K562 (cell line): ENCODE results near the gene IRF8. TPM values are rescaled to one million over a fixed set of nuclear protein-coding genes. Genes with fewer than 3 reads are reported as not detected.

ENCODE experiments used
- ATAC-seq: fragments of 200-7000 bp; cut with Tn5 transposase; 3 replicates; pipeline ENCODE4 v1.9.1; 2020; ENCODE audit warnings: moderate library complexity
- BruUV-seq: library from RNA; stranded (reverse); fragments of 400-500 nt; replicated peaks from 2 replicates; lab custom pipeline; 2021; lab: Mats Ljungman, UMichigan
- CTCF ChIA-PET: fragments of 300-600 bp; formaldehyde crosslinking; extraction: SDS; loops from one replicate; lab custom pipeline; 2021; ENCODE audit warnings: low intra/inter-chr PET ratio; lab: Yijun Ruan, JAX
- POLR2A ChIA-PET: fragments of 300-600, 350-650 bp; sonication (Branson Sonifier 250); formaldehyde crosslinking; extraction: SDS; loops from one replicate; lab custom pipeline; 2021; ENCODE audit warnings: antibody characterized with exemption, inconsistent platforms; lab: Yijun Ruan, JAX
- DNase-seq, 4 experiments: peaks; one replicate each; pipeline versions ENCODE4 v3.0.0 to v3.0.0-alpha.2; 2011 to 2018; ENCODE audit warnings: low spot score in 3 of 4, mixed read lengths in 3 of 4; ENCODE audit errors: extremely low read depth in 1 of 4
- FAIRE-seq: peaks from 2 replicates; lab custom pipeline; 2011; peaks lifted over from hg19 to GRCh38; lab: Jason Lieb, UNC
- H2AFZ ChIP-seq: 2 replicates; pipeline ENCODE4 v1.6.0; 2011; ENCODE audit warnings: low read depth, low read length, control low read depth, inconsistent platforms
- H3K27ac ChIP-seq: fragments of 200-600 bp; 3 replicates; pipeline ENCODE4 v1.8.0; 2011; ENCODE audit warnings: low read depth, mild to moderate bottlenecking, control low read depth, inconsistent platforms, low read length, moderate library complexity, mixed read lengths; ENCODE audit errors: extremely low read depth
- H3K27me3 ChIP-seq, 2 experiments: fragments of 300-600 bp in 1 of 2; 2 replicates in 1 of 2; 3 replicates in 1 of 2; pipeline versions ENCODE4 v1.6.0 to v1.8.0; 2011; ENCODE audit warnings: inconsistent platforms in 2 of 2, low read length in 2 of 2, mild to moderate bottlenecking in 1 of 2, mixed read lengths in 1 of 2, moderate library complexity in 1 of 2; ENCODE audit not compliant: control insufficient read depth in 2 of 2, insufficient read depth in 2 of 2
- H3K36me3 ChIP-seq: fragments of 300-600 bp; 3 replicates; pipeline ENCODE4 v1.8.0; 2011; ENCODE audit warnings: mild to moderate bottlenecking, low read length, inconsistent platforms; ENCODE audit not compliant: control insufficient read depth, insufficient read depth
- H3K4me1 ChIP-seq, 2 experiments: fragments of 200-600 bp in 1 of 2; replicated peaks in 1 of 2; 2 replicates in 1 of 2; 3 replicates in 1 of 2; pipeline versions ENCODE4 v1.5.1 to v1.8.0; 2011; ENCODE audit warnings: inconsistent platforms in 2 of 2, low read length in 2 of 2, mild to moderate bottlenecking in 1 of 2, mixed read lengths in 1 of 2, moderate library complexity in 1 of 2; ENCODE audit not compliant: control insufficient read depth in 2 of 2, insufficient read depth in 2 of 2
- H3K4me2 ChIP-seq: 2 replicates; pipeline ENCODE4 v1.6.1; 2011; ENCODE audit warnings: low read length, control low read depth, inconsistent platforms, mixed read lengths; ENCODE audit not compliant: insufficient read depth
- H3K4me3 ChIP-seq: fragments of 200-600 bp; sonication (generic), shearing (Covaris generic); 2 replicates; pipeline ENCODE4 v1.5.1; 2016; ENCODE audit warnings: control low read depth, inconsistent platforms
- H3K79me2 ChIP-seq: fragments of 200-600 bp; 3 replicates; pipeline ENCODE4 v1.8.0; 2011; ENCODE audit warnings: low read length, inconsistent platforms; ENCODE audit not compliant: control insufficient read depth, insufficient read depth
- H3K9ac ChIP-seq, 2 experiments: 2 replicates each; pipeline versions ENCODE4 v1.6.0 to v1.6.1; 2011; ENCODE audit warnings: low read depth in 2 of 2, low read length in 2 of 2, control low read depth in 1 of 2, inconsistent platforms in 1 of 2, mild to moderate bottlenecking in 1 of 2, mixed read lengths in 1 of 2; ENCODE audit not compliant: insufficient read depth in 1 of 2
- H3K9me1 ChIP-seq: one replicate; pipeline ENCODE4 v1.6.0; 2011; ENCODE audit warnings: inconsistent platforms, mild to moderate bottlenecking, low read length, moderate library complexity; ENCODE audit not compliant: control insufficient read depth, insufficient read depth
- H3K9me3 ChIP-seq: replicated peaks from 2 replicates; pipeline ENCODE4 v1.5.1; 2011; ENCODE audit warnings: low read depth, low read length, inconsistent platforms; ENCODE audit not compliant: control insufficient read depth, insufficient read depth
- H4K20me1 ChIP-seq: replicated peaks from 2 replicates; pipeline ENCODE4 v1.6.1; 2011; ENCODE audit warnings: low read length, inconsistent platforms, mixed read lengths; ENCODE audit not compliant: control insufficient read depth, insufficient read depth
- CHAMP1 ChIP-seq: fragments of 450-650 bp; IDR thresholded peaks from 2 replicates; pipeline ENCODE4 v1.6.1; 2016; ENCODE audit warnings: mild to moderate bottlenecking
- CTCF ChIP-seq, 3 experiments: IDR thresholded peaks in 2 of 3; conservative IDR thresholded peaks in 1 of 3; 2 replicates each; pipeline ENCODE4 v1.5.1; 2011 to 2012; ENCODE audit warnings: low read length in 3 of 3, mild to moderate bottlenecking in 3 of 3, control low read depth in 2 of 3, improper control_type of control experiment in 1 of 3, inconsistent platforms in 1 of 3, low read depth in 1 of 3, mixed read lengths in 1 of 3, moderate library complexity in 1 of 3; ENCODE audit not compliant: insufficient read depth in 2 of 3
- EHMT2 ChIP-seq: fragments of 450-650 bp; IDR thresholded peaks from 2 replicates; pipeline ENCODE4 v1.6.1; 2018; ENCODE audit warnings: antibody characterized with exemption
- ELK1 ChIP-seq: sonication (generic); formaldehyde crosslinking; IDR thresholded peaks from 2 replicates; pipeline ENCODE4 v1.8.1; 2022; ENCODE audit warnings: missing genetic modification reagents
- HIVEP1 ChIP-seq: fragments of 250-450 bp; sonication (Bioruptor Pico); IDR thresholded peaks from 2 replicates; pipeline ENCODE4 v1.4.0; 2020; ENCODE audit warnings: mild to moderate bottlenecking
- ILK ChIP-seq: fragments of 450-650 bp; IDR thresholded peaks from 2 replicates; pipeline ENCODE4 v1.6.1; 2016; ENCODE audit warnings: missing genetic modification characterization, low read depth, mild to moderate bottlenecking, missing compliant biosample characterization, moderate library complexity, borderline replicate concordance
- KDM4B ChIP-seq, 2 experiments: fragments of 450-650 bp in 1 of 2; sonication (generic) in 1 of 2; IDR thresholded peaks; 2 replicates each; pipeline ENCODE4 v1.6.1; 2016 to 2017; ENCODE audit warnings: borderline replicate concordance in 2 of 2, antibody characterized with exemption in 1 of 2, low read depth in 1 of 2, mild to moderate bottlenecking in 1 of 2
- PML ChIP-seq: IDR thresholded peaks from 2 replicates; pipeline ENCODE4 v1.6.1; 2012; ENCODE audit warnings: low read length, inconsistent platforms
- RAD21 ChIP-seq, 2 experiments: fragments of 250-450 bp in 1 of 2; fragments of 450-650 bp in 1 of 2; sonication (Bioruptor Pico) in 1 of 2; formaldehyde crosslinking in 1 of 2; IDR thresholded peaks in 1 of 2; conservative IDR thresholded peaks in 1 of 2; 2 replicates each; pipeline versions ENCODE4 v1.4.0 to v1.8.0; 2020 to 2022; ENCODE audit warnings: mild to moderate bottlenecking in 2 of 2, moderate library complexity in 1 of 2
- RCOR1 ChIP-seq, 2 experiments: IDR thresholded peaks; 2 replicates each; pipeline ENCODE4 v1.6.1; 2012; ENCODE audit warnings: low read depth in 2 of 2, low read length in 2 of 2, borderline replicate concordance in 1 of 2, improper control_type of control experiment in 1 of 2
- SRSF9 ChIP-seq: fragments of 200-400 bp; formaldehyde crosslinking; IDR thresholded peaks from 2 replicates; pipeline ENCODE4 v1.6.1; 2017; ENCODE audit warnings: low read depth, low read length, borderline replicate concordance
- TBP ChIP-seq: optimal IDR thresholded peaks from 2 replicates; pipeline ENCODE3; 2011; ENCODE audit warnings: low read depth, low read length, improper control_type of control experiment
- THAP7 ChIP-seq: fragments of 250-450 bp; sonication (Bioruptor Pico); IDR thresholded peaks from 2 replicates; pipeline ENCODE4 v1.5.0; 2021
- ZBTB43 ChIP-seq: sonication (generic); formaldehyde crosslinking; IDR thresholded peaks from 2 replicates; pipeline ENCODE4 v1.8.0; 2023; ENCODE audit warnings: mild to moderate bottlenecking, missing genetic modification reagents
- ZEB2 ChIP-seq: fragments of 450-650 bp; IDR thresholded peaks from 2 replicates; pipeline ENCODE4 v1.6.1; 2016
- WGBS: fragments of 100-300 bp; shearing (Covaris generic); methylation state at CpG from one replicate; pipeline ENCODE4 v1.1.6; 2016; ENCODE audit warnings: low coverage, mixed read lengths; ENCODE audit not compliant: insufficient coverage; ENCODE audit errors: missing lambda C conversion rate; 5-methylcytosine and 5-hydroxymethylcytosine counted together
- in situ Hi-C: fragments of 300-500 bp; cut with MboI; formaldehyde crosslinking; loops from 4 replicates; pipeline ENCODE4 v1.15.0; 2018; ENCODE audit warnings: inconsistent platforms, mixed read lengths
- intact Hi-C: fragments of 100-400 bp; cut with micrococcal nuclease; formaldehyde crosslinking; loops from 2 replicates; pipeline ENCODE4 v1.14.2; 2022
- polyA plus RNA-seq, 8 experiments: library from polyadenylated mRNA; depleted of rRNA in 4 of 8; stranded (reverse) in 5 of 8; unstranded in 3 of 8; fragments of >200 nt; fragmentation: Nextera tagmentation in 2 of 8; fragmentation: Illumina TruSeq in 1 of 8; extraction: Ambion mirVana in 2 of 8; extraction: Trizol in 1 of 8; gene quantifications; 2 replicates each; pipeline versions ENCODE4 v1.2.1 to v1.2.3, GENCODE V29; 2011 to 2014; ENCODE audit warnings: inconsistent platforms in 1 of 8, missing spikeins in 1 of 8
- total RNA-seq, 7 experiments: library from RNA; depleted of rRNA in 6 of 7; stranded (reverse); fragments of >200 nt in 6 of 7; fragmentation: Illumina TruSeq in 2 of 7; extraction: Trizol in 2 of 7; gene quantifications; 2 replicates each; pipeline versions ENCODE4 v1.2.1 to v1.2.3, GENCODE V29; 2011 to 2021; ENCODE audit warnings: low replicate concordance in 1 of 7

Gene IRF8
- total and polyA plus RNA-seq, 9 of the 15 experiments (the other 6 are each of a cell fraction or from before 2014, with no cell fraction given): 0.01 to 0.98 TPM; not detected in 7

GRCh38 chr16:85897382-85897781 lies 1.6 kb upstream of the IRF8 start:
- intact Hi-C loops: loop anchor here (5.0 kb wide), 1 partner anchor 75 kb away; no protein-coding TSS in a partner anchor
- no peak for FAIRE-seq
- peaks cover 58 to 82% of the 10 kb centered on the region in 2 experiments for H3K27me3 ChIP-seq
- in situ Hi-C loops: no loop called here
- H3K9me3 ChIP-seq: no peaks in the 10 kb centered on the region
- H4K20me1 ChIP-seq: peaks cover 5% of the 10 kb centered on the region
- H3K4me3 ChIP-seq: no peak overlapping the region
- no peak for ATAC-seq
- no peak overlapping the region for H3K4me2 ChIP-seq
- no peak for DNase-seq
- H2AFZ ChIP-seq: no peak overlapping the region
- 0% methylated on average over 2 of the region's 2 CpGs for WGBS
- no TSS peak for BruUV-seq
- POLR2A ChIA-PET: no interaction called here
- CTCF ChIA-PET: no interaction called here
- H3K36me3 ChIP-seq: no peaks in the 10 kb centered on the region
- no peaks in the 10 kb centered on the region for H3K9me1 ChIP-seq
- H3K79me2 ChIP-seq: no peaks in the 10 kb centered on the region
- H3K4me1 ChIP-seq: peaks cover 0 to 9% of the 10 kb centered on the region in 2 experiments; a peak in 1 of 5 replicates
- no peak overlapping the region for H3K9ac ChIP-seq
- H3K27ac ChIP-seq: no peak overlapping the region
- TF ChIP-seq TBP (no peak), ZEB2 (no peak), CTCF (IDR thresholded peaks at IDR 0.05 in 2 of 3, conservative IDR thresholded peaks at IDR 0.05 in 1 of 3; ENCODE audit: insufficient read depth in 2 of 3, low read depth in 1 of 3, low read length in 3 of 3) (0 out of 6 replicates have a peak, but pooled peaks of 1 of the 3 experiments have one; percentile 2), THAP7 (no peak), HIVEP1 (CRISPR knock-in tag) (no peak), ZBTB43 (CRISPR knock-in tag) (no peak), SRSF9 (no peak), EHMT2 (no peak), KDM4B (IDR thresholded peaks at IDR 0.05; ENCODE audit: borderline replicate concordance in 2 of 2, low read depth in 1 of 2) (no peak), CHAMP1 (no peak), RAD21 (CRISPR knock-in tag; conservative IDR thresholded peaks at IDR 0.05 in 1 of 2, IDR thresholded peaks at IDR 0.05 in 1 of 2) (peak in 1 of 2 experiments; percentile 26; a peak in 1 of 4 replicates), ELK1 (CRISPR knock-in tag) (no peak), ILK (no peak), RCOR1 (IDR thresholded peaks at IDR 0.05; ENCODE audit: borderline replicate concordance in 1 of 2, low read depth in 2 of 2, low read length in 2 of 2) (no peak), PML (no peak)
